Loucy (cell line): ENCODE results near the gene GLIPR1L2.

Source experiments
- CTCF ChIP-seq: fragments of 200-600 bp; sonication (generic); conservative IDR thresholded peaks from 2 replicates; pipeline ENCODE4 v1.5.1; 2014; ENCODE audit warnings: mild to moderate bottlenecking, antibody characterized with exemption, low read length
- EZH2phosphoT487 ChIP-seq: fragments of 200-600 bp; IDR thresholded peaks from 2 replicates; pipeline ENCODE4 v1.6.1; 2018; ENCODE audit warnings: antibody characterized with exemption, mild to moderate bottlenecking, moderate library complexity, borderline replicate concordance

GRCh38 chr12:75446857-75447256 is 56.0 kb downstream of the GLIPR1L2 start:
- TF ChIP-seq CTCF = no peak
- TF ChIP-seq EZH2phosphoT487 = no peak
